ENCODE measurements around the gene MCCD1.
"Not testable (repeated sequence)": the region's sequence is repeated elsewhere in the genome, so short reads cannot be mapped to it uniquely, and the experiment has no call there.

Gene MCCD1

GRCh38 chr6:31547727-31548543 is 19.2 kb downstream of the MCCD1 start:
- Histone ChIP-seq H3K9ac (no peak overlapping the region), H3K27me3 (ENCODE audit: control insufficient read depth, insufficient read depth, low read length) (no peaks in the 10 kb centered on the region), H3K27ac (peak overlapping the region; percentile 80), H3K4me3 (ENCODE audit: low read depth, low read length) (peak overlapping the region; percentile 88), H3K79me2 (peaks cover 23% of the 10 kb centered on the region), H3K9me3 (ENCODE audit: control insufficient read depth, low read length) (no peaks in the 10 kb centered on the region), H3K4me1 (peaks cover 11% of the 10 kb centered on the region), H2AFZ (peak overlapping the region; percentile 75), H3K36me3 (ENCODE audit: control insufficient read depth, insufficient read depth, low read length) (no peaks in the 10 kb centered on the region), H3K4me2 (ENCODE audit: low read length) (peak overlapping the region; percentile 92)
- TF ChIP-seq CTCF (IDR thresholded peaks at IDR 0.05): no peak

GRCh38 chr6:31548544-31548873 is 19.7 kb downstream of the MCCD1 start:
- no peaks in the 10 kb centered on the region for H3K36me3 ChIP-seq (ENCODE audit: control insufficient read depth, insufficient read depth, low read length)
- no peak for TF ChIP-seq CTCF (IDR thresholded peaks at IDR 0.05)
- H3K4me2 ChIP-seq (ENCODE audit: low read length): peak overlapping the region; percentile 92
- peaks cover 22% of the 10 kb centered on the region for H3K79me2 ChIP-seq
- H3K27ac ChIP-seq: peak overlapping the region; percentile 80
- no peak overlapping the region for H2AFZ ChIP-seq
- H3K9me3 ChIP-seq (ENCODE audit: control insufficient read depth, low read length): no peaks in the 10 kb centered on the region
- H3K4me1 ChIP-seq: peaks cover 9% of the 10 kb centered on the region
- no peak overlapping the region for H3K9ac ChIP-seq
- H3K27me3 ChIP-seq (ENCODE audit: control insufficient read depth, insufficient read depth, low read length): no peaks in the 10 kb centered on the region
- peak overlapping the region; percentile 88 for H3K4me3 ChIP-seq (ENCODE audit: low read depth, low read length)

GRCh38 chr6:31551371-31551770 is 22.6 kb downstream of the MCCD1 start:
- not testable (repeated sequence) for H3K9ac ChIP-seq; H3K36me3 ChIP-seq (ENCODE audit: control insufficient read depth, insufficient read depth, low read length); H3K4me3 ChIP-seq (ENCODE audit: low read depth, low read length)

DNA sequence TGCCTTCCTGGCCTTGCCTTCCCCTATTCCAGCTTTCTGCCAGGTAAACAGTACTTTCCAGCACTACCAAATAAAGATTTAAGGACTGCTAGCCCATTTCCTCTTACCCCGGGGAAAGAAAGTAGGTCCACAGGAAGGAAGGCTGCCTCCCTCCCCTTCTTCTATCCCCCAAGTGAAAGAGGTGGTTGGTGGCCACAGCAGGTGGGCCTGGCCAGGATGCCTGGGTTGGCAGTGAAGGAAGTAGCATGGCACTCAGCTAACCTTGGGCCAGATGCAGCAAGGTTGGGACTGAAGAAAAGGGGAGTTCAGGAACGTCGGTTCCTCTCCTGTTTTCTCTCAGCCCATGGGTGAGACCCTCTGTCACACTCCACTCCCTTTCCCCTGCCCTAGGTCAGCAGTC is 27.5 kb downstream of the MCCD1 start:
- peaks cover 10% of the 10 kb centered on the region for H3K79me2 ChIP-seq
- no peaks in the 10 kb centered on the region for H3K27me3 ChIP-seq (ENCODE audit: control insufficient read depth, insufficient read depth, low read length)
- no peak for TF ChIP-seq CTCF (IDR thresholded peaks at IDR 0.05)

More at GRCh38 chr6:31551371-31551770, 22.6 kb downstream of the MCCD1 start:
- H3K27me3 ChIP-seq (ENCODE audit: control insufficient read depth, insufficient read depth, low read length); H3K4me2 ChIP-seq (ENCODE audit: low read length); H2AFZ ChIP-seq; H3K4me1 ChIP-seq; H3K27ac ChIP-seq; H3K9me3 ChIP-seq (ENCODE audit: control insufficient read depth, low read length): not testable (repeated sequence)
- H3K79me2 ChIP-seq: peaks cover 17% of the 10 kb centered on the region

DNA sequence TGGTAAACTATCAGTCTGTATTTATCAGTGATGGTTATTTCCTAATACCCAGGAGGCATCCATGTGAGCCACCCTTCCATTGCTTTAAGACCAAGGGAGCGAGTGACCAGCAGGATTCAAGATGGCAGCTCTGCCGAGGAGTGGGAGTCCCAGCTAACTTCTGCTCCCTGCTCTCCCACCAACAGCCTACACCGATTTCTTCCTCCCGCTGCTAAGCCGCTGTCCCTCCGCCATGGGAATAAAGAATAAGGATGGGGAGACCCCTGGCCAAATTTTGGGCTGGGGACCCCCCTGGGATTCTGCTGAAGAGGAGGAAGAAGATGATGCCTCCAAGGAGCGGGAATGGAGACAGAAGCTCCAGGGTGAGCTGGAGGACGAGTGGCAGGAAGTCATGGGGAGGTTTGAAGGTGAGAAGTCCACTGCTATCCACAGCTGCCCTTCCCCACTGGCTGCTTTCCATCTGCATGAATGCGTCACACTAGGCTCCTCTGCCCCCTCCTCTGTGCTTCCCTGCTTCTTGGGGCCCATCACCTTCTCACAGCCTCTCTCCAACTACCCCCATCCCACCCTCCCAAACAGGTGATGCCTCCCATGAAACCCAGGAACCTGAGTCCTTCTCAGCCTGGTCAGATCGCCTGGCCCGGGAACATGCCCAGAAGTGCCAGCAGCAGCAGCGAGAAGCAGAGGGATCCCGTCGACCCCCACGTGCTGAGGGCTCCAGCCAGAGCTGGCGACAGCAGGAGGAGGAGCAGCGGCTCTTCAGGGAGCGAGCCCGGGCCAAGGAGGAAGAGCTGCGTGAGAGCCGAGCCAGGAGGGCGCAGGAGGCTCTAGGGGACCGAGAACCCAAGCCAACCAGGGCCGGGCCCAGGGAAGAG is 28.9 kb downstream of the MCCD1 start:
- no peak overlapping the region for H3K9ac ChIP-seq
- peak overlapping the region; percentile 11 for H3K27ac ChIP-seq
- H3K4me2 ChIP-seq (ENCODE audit: low read length): no peak overlapping the region
- H3K27me3 ChIP-seq (ENCODE audit: control insufficient read depth, insufficient read depth, low read length): no peaks in the 10 kb centered on the region
- H3K79me2 ChIP-seq: peaks cover 5% of the 10 kb centered on the region
- no peak overlapping the region for H3K4me3 ChIP-seq (ENCODE audit: low read depth, low read length)
- no peaks in the 10 kb centered on the region for H3K9me3 ChIP-seq (ENCODE audit: control insufficient read depth, low read length)
- no peak overlapping the region for H2AFZ ChIP-seq
- no peaks in the 10 kb centered on the region for H3K36me3 ChIP-seq (ENCODE audit: control insufficient read depth, insufficient read depth, low read length)
- TF ChIP-seq CTCF (IDR thresholded peaks at IDR 0.05): no peak
- no peaks in the 10 kb centered on the region for H3K4me1 ChIP-seq

More for the DNA sequence above, 27.5 kb downstream of the MCCD1 start:
- Histone ChIP-seq H3K4me2 (ENCODE audit: low read length) (no peak overlapping the region), H3K9ac (no peak overlapping the region), H3K9me3 (ENCODE audit: control insufficient read depth, low read length) (no peaks in the 10 kb centered on the region), H3K4me1 (no peaks in the 10 kb centered on the region), H3K4me3 (ENCODE audit: low read depth, low read length) (no peak overlapping the region), H3K36me3 (ENCODE audit: control insufficient read depth, insufficient read depth, low read length) (no peaks in the 10 kb centered on the region), H3K27ac (no peak overlapping the region), H2AFZ (no peak overlapping the region)

All from parathyroid adenoma (tissue), 2 donors.